ENCODE data around the gene GRIK3.
A peak's percentile ranks its signal among the peaks of the same experiment; 100 is the strongest.

The GRIK3 gene

GRCh38 chr1:37042506-37042905, 8.2 kb upstream of the GRIK3 start:
- DNase-seq: no peak

DNA sequence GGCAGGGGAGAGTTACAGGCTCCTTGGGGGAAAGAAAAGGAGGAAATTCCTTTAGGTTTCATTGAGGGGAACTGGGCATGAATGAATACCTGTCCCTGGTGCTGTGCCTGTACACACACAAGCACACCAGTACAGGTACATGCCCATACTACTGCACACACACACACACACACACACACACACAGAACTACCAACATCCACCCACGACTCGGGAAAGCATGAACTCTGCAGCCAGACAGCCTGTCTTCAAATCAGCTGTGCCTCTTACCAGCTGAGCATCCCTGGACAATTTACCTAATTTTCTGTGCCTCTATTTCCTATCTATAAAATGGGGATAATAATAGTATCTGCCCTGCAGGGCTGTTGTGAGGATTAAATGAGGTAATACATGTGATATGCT, 7.2 kb upstream of the GRIK3 start:
- no peak for DNase-seq

- peak; percentile 70 for DNase-seq
Measured at GRCh38 chr1:37040773-37041172, 6.5 kb upstream of the GRIK3 start.

DNA sequence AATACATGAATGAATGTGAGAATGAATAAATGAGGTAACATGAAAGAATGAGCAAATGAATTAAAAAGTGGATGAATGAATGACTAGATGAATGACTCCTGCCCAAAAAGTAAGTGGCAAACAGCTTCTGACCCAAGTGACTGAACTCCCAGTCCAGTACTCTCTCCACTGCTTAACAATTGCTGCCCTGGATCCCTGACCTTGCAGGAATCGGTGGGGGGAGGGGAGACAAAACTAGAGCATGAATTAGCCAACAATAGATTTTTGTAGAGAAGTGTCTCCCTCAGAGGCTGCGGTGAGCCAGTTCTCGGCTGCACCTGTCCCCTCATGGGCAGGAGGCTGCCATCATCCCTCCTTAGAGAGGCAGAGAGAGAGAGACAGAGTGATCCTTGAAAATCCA, 5.9 kb upstream of the GRIK3 start:
- DNase-seq: peak; percentile 65

DNA sequence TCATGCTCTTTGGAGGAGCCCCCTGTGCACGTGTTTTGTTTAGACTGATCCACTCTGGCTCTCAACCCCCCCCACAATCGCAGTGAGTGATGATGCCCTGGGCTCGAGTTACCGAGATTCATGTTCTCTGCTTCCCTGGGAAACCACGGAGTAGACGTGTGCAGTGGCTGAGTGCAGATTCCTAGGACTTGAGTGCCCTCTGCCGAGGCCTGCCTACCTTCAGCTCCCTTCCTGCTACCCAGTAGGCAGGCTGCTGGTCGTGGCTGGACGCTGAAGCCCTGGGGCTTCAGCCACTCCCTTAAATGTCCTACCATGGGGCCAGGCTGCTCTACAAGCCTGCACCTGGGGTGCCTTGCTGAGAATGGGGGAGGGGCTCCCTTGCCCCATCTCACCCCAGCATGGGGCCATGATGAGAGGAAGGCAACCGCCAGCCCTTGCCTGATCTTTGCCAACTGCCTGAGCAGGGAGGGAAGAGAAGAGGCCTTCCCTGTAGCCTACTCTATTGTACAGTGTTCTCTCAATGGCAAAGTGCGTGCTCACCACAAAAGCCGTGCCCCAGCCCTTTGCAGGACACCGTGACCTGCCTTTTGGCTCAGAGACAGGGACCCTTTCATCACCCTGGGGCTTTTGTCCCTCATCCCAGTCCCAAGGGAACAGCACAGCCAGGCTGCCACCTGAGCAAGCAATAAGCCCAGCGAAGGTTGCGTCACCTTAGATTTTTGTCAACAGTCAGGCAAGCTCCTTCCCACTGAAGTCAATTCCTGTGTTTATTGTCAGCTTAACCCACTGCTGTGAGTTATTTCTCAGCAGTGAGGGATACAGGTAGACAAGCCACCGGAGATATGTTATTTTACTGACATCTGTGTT, 4.1 kb upstream of the GRIK3 start:
- DNase-seq: peak; percentile 99

- DNase-seq: no peak
Measured at GRCh38 chr1:37037690-37038089, 3.4 kb upstream of the GRIK3 start.

- DNase-seq: no peak
Measured at GRCh38 chr1:37036667-37037053, 2.3 kb upstream of the GRIK3 start.

- peak; percentile 63 for DNase-seq
Measured at GRCh38 chr1:37035796-37036666, 1.7 kb upstream of the GRIK3 start.

DNA sequence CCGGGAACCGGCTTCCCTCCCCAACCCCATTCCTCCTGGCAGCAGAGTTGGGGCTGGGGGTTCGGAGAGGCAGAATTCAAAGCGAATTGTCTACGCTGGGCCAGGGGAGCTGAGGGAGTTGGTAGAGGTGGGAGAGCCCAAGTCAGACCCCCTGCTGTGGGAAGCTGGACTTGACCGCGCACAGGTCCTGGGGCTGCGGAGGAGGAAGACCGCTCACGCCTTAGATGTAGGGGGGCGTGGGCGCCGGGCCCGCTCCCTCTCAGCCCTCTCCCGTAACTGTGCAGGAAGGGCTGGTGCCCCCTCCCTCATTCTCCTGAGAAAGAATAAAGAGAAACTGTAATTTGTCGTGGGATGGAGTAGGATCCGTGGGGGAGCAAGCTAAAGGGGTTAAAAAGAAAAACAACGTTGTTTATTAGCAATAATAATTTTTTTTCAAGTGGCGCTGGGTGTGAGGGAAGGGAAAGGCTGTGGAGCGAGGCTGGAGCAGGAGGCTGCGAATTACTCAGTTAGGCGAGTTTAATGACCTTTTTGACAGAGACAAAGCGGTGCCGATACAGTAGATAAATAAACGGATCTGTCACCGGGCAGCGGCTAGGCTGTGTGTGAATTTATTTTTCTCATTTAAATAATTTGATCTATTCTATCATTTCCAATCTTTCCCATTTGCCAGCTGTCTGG, 838 bp upstream of the GRIK3 start:
- no peak for DNase-seq

- no peak for DNase-seq
Measured at GRCh38 chr1:37033355-37034101, 787 bp downstream of the GRIK3 start.

DNA sequence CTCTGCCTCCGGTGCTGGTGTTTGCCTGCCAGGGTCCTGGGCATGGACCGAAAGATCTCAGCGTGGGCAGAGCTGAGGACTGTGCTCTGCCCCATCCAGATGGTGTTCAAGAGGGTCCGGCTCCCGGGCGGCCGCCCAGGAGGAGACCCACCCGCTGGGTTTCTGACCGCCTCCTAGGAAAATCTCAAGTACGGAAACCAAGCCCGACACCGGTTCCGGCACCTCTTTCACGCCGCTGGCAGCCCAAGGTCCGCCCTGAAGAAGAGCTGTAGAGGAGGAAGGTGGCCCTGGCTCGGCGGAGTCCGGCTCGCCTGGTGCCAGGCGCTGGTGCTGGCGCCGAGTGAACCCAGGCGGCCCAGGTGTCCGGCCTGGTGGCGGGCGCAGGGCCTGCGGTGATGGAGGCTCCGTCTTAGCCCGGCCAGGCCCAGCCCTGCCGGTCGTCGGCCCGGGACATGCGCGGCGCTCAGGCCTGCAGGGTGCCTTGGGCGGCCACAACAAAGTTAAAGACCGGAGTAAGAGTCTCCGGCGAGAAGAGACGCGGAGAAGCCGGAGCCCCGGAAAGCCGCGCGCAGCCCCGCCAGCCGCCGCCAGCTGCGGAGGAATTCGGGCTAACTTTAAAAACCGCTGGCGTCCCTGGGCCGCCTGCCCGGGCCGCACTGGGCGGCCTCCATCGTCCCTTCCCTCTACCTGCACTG, 1.5 kb downstream of the GRIK3 start:
- no peak for DNase-seq

DNA sequence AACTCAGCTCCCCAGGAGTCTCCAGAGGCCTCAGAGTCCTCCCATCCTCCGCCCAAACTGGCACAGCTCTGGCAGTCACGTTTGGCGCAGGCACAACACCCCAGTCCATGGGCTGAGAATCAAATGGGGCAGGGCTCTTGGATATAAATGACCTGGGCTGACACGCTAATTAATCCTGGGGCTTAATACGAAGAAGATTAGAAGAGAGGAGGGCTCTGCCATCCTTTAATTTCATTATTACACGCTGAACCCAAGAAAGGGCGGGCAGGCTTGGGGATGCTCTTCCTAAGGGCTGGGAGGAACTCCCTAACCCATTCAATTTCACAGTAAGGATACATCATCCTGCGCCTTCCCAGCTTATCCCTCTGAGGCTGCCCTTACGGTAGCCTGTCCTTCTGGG, 2.4 kb downstream of the GRIK3 start:
- DNase-seq: no peak

GRCh38 chr1:37031429-37031828, 2.9 kb downstream of the GRIK3 start:
- DNase-seq: no peak

DNA sequence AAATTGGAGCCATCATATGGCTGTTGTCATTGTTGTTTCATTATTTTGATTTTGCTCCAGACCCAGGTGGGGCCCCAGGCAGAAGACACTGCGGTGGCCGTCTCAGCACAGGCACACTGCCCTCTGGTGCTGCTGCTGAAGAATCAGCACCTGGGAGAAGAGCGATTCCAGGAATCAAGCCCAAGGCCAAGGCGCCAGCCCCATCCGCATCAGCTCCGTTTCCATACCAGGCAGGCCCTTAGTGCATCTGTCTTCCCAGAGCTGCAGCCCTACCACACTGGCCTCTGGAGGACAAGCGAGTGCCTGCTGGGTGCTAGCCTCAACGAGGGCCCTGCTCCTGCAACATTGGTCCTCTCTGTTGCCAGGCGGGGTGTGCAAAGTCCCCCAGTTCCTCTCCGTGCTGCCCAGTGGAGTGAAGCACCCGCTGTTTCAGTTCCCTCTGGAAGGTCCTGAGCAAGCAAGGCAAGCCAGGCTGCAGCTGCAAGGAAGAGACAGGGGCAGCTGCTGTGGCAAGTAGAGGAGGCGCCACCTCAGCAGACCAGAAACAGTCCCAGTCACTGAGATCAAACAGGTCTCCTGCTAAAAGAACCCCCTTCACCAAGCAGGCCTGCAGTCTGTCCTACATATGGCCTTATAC, 5.2 kb downstream of the GRIK3 start:
- no peak for DNase-seq

DNA sequence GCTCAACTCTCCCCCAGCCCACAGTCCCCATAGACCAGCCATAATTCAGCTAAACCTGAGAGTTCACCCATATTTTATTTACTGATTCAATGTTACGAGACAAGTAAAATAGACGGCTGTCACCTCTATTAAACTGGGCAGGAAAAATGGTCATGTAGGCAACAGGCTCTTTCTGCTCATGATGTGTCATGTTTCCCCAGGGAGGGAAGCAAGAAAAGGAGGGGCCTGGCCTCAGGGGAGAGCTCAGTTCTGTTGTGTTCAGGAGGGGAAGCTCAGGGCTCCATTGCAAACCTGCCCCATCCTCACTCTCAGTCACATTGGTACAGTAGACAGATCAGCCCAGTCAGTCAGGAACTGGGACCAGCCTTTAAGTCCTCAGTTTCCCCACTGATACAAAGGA, 12.8 kb downstream of the GRIK3 start:
- DNase-seq: no peak

- no peak for DNase-seq
Measured at GRCh38 chr1:37020653-37021277, 13.6 kb downstream of the GRIK3 start.

GRCh38 chr1:37018510-37018909, 15.8 kb downstream of the GRIK3 start:
- DNase-seq: no peak

GRCh38 chr1:37017720-37018119, 16.6 kb downstream of the GRIK3 start:
- DNase-seq: no peak

- DNase-seq: no peak
Measured at GRCh38 chr1:37016121-37016520, 18.2 kb downstream of the GRIK3 start.

DNA sequence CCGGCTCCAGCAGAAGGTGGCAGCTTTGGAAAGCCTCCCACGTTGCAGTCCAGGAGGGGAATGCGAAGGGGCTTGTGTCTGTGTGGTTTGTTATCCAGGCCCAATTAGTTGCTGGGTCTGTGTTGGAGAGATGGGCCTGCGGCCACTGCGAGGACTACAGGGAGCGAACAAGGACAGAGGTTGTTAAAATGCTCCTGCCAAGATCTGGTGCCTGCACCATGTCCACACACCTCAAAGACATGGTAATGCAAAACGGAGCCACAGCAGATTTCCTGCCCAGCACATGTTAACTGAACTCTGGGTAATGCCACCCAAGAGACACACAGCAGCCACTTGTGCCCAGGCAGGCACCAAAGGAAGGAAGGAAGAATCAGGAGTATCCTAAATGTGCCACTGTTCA, 18.6 kb downstream of the GRIK3 start:
- DNase-seq: no peak

- no peak for DNase-seq
Measured at GRCh38 chr1:37012226-37012625, 22.1 kb downstream of the GRIK3 start.
